DMS 273 treated with DMSO at 0.1 percent for 48 hours (cell line): Measurements from ENCODE around the gene VKORC1L1.
A peak's percentile ranks its signal among the peaks of the same experiment; 100 is the strongest.
"Not testable (repeated sequence)": the region's sequence is repeated elsewhere in the genome, so short reads cannot be mapped to it uniquely, and the experiment has no call there.

Experiments used
- DNase-seq: peaks from one replicate; lab custom pipeline; 2025; lab: John Stamatoyannopoulos, UW

Gene VKORC1L1

DNA sequence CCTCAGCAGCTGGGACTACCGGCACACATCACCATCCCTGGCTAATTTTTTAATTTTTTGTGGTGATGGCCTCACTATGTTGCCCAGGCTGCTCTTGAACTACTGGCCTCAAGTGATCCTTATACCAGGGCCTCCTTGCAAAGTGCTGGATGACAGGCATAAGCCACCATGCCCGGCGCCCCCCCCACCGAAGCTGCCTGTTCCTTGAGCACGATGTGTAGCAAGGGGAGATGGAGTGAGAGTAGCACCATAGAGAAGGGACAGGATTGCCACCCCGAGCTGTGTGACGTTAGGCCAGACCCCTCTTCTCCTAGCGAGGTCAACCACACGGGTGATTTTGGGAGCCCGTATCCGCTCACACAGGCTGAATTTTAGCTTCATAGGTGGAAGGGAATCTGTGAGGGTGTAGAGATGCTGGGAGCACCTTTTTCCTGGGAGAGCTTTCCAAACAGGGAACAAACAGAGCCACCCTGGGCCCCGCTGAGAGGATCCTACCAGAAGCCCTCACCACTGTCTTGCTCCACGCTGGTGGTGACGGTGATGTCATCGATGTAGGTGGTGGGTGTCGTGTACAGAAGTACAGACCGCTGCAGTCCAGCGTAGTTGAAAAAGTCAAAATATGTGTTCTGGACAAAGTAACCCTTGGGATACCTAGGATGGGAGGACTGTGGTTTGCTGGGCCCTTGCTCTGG, 106.2 kb downstream of the VKORC1L1 start:
- no peak for DNase-seq

DNA sequence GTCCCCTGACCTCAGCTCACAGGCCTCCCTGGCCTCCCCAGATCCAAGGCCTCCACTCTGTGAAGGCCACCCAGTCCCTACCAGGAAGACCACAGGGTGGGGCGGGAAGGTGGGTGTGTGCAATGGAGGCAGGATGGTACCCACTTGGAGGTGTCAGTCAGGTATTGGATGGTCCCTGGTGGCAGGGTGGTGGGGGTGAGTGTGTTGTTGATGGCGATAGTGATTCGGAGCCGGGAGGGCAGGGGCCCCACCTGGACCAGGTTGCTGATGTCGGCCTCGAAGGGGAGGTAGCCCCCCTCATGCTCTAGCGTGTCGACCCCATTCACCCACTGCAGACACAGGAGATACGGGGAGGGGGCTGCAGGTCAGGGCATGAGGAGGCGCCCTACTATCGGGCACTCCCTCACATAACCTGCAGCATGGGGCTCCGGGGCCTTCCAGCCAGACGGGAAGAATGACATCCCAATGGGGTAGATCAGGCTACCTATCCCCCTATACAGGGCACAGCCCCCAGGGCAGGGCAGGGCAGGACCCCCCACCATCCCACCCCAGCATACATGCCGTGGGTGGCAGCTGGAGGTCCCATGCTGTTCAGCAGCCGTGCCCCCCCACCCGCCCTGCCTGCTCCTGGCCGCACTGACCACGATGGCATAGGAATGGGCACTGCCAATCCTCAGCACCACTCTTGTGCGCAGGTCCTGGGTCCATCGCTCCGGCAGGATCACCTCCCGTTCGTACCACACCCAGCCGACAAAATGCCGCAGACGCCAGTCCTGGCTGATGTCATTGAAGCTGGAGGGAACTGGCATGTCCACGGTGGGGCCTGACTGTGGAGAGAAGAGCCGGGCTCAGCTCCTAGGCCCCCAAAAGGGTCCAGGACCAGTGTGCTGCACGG, 107.0 kb downstream of the VKORC1L1 start:
- DNase-seq: no peak

DNA sequence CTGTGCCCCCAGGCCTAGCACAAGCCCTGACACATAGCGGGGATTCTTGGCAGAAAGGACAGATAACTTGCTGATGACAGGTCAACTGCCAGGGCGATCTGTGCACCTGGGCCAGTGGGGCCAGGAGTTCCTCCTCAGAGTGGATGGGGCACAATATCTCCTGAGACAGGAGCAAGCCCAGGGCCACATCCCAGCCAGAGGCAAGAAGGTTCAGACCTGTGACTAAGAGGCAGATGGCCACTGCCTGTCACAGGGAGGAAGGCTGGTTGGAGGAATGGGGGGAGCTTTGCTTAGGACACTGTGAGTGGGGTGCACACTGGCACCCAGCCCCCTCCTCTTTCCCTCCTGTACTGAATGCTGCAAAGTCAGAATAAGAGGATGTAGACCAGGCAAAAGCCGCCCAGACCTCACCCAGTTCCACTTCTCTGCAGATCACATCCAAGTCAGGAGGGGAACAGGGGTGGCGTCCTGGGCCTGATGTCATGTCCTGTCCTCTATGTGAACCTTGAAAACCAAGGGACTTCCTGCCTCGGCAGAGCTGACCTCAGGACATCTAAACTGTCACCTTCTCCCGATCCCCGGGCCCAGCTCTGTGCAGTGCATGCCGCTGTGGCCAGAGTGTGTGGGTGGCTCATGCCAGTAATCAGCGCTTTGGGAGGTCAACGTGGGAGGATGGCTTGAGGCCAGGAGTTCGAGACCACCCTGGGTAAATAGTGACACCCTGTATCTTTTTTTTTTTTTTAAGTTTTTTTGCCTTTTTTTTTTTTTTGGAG, 107.8 kb downstream of the VKORC1L1 start:
- no peak for DNase-seq

DNA sequence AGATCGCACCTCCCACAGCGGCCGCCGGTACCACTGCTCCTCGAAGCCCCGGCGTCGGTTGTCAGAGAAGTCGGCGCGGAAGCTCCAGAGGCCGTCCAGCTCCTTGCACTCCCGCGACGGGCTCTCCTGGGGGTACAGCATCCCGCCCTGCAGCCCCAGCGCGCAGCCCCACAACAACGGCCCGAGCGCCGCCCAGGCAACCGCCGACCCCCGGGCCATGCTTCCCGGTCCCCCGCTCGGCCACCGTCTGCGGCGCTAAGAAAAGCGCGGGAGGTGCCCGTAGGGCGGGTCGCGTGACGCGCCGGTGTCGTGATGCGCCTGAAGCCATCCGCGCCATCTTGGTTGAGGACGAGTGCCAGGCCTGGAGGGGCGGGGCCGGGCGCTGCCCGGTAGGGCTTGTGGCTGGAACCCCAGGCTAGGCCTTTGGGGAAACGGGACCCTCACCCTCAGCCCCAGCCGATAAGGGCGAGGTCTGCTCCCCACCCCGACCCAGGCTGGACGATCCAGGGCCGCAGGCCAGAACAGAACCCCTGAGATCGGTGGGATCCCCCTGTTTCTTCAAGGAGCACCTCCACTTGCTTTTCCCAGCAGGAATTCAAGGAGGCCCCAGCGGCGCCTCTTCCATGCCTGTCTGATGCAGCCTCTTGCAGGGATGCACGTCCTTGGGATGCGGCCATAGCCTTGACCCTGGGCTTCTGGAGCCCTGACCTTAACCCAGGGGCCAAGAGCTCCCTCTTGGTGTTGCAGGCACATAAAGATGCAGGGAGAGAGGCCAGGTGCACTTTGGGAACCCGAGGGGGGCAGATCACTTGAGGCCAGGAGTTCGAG, 109.3 kb downstream of the VKORC1L1 start, which contains the start of gene GUSB:
Gene GUSB, minus strand, starts transcription at position 249 of the 828 bp plus-strand sequence. Its CDS starts 30 bp downstream, at position 219.
- peak; percentile 81 for DNase-seq

DNA sequence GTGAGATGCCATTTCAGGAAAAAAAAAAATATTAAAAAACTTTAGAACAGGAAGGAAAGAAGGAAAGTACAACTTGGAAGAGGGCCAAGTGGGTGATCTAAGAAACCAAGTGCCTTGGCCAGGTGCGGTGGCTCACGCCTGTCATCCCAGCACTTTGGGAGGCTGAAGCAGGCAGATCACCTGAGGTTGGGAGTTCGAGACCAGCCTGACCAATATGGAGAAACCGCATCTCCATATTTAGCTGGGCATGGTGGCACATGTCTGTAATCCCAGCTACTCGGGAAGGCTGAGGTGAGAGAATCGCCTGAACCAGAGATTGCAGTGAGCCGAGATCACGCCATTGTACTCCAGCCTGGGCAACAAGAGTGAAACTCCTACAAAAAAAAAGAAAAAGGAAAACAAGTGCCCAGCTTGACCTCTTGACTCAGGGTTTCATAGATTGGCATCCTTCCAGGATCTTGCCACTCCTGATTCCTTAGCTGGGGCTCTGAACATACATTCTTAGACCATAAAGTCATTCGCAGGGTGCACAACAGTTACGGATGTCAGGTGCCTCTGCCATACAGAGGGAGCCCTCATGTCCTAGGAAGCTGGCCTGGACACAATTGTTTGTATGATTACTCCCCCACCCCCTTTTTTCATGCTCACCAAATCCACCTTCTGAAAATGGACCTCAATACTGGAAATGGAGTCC, 111.2 kb downstream of the VKORC1L1 start:
- no peak for DNase-seq

DNA sequence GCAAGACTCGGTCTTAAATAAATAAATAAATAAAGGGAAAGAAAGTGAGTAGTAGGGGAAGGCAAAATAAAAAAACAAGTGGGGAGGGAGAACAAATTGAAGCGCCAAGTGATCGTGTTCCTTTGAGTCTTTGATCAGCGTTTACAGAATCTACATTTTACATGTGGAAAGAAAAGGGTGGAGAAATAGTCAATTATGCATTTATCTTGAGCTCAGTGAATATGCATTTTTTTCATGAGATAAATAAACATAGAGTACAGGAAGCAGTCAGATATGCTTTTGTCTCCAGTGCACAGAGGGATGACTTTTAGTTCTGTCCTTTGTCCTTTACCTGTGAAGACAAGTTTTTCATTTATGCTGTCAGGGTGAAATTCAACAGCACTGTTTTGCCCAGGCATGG, 115.2 kb downstream of the VKORC1L1 start:
- DNase-seq: no peak

GRCh38 chr7:65988503-65988902, 115.6 kb downstream of the VKORC1L1 start:
- DNase-seq: not testable (repeated sequence)

GRCh38 chr7:65989694-65990080, 116.8 kb downstream of the VKORC1L1 start:
- no peak for DNase-seq

DNA sequence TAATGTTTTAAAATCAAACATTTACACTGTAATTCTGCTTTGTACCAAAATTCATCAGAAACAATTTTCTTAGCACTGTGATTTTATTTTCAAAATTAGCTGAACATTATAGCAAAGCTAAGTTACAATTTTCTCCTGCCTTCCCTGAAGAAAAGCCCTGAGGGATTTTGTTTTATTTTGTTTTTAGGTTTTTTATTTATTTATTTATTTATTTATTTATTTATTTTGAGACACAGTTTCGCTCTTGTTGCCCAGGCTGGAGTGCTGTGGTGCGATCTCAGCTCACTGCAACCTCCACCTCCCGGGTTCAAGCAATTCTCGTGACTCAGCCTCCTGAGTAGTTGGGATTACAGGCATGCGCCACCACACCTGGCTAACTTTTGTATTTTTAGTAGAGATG, 119.0 kb downstream of the VKORC1L1 start:
- not testable (repeated sequence) for DNase-seq

- no peak for DNase-seq
Observed at GRCh38 chr7:65992526-65992925, 119.7 kb downstream of the VKORC1L1 start.

DNA sequence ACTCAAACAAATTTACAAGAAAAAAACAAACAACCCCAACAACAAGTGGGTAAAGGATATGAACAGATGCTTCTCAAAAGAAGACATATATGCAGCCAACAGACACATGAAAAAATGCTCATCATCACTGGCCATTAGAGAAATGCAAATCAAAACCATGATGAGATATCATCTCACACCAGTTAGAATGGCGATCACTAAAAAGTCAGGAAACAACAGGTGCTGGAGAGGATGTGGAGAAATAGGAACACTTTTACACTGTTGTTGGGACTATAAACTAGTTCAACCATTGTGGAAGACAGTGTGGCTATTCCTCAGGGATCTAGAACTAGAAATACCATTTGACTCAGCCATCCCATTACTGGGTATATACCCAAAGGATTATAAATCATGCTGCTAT, 122.1 kb downstream of the VKORC1L1 start:
- DNase-seq: not testable (repeated sequence)

DNA sequence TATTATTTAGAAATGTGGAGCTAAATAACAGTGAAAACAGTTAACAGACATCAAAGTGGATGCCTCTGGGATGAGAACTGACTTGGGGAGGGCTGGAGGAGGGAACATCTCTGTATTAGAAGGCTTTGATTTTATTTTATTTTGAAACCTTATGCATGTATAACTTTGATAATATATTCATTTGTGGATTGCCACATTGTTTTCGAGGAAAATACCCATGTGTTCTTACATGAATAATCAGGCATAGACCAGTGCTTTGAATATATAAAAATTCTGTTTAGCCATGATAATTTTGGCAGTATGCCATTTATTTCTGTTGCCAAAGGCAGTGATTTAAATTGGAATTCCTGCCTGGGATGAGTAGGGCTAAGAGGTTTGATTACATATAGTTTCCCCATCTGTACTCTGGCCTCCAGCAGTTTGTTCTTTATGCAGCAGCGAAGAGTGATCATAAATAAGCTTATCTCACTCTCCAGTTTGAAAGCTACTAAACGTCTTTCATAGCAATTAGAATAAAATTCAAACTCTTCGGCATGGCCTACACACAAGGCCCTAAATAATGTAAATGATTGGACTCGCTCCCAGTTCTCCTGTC, 128.0 kb downstream of the VKORC1L1 start:
- not testable (repeated sequence) for DNase-seq

GRCh38 chr7:66005115-66005671, 132.3 kb downstream of the VKORC1L1 start:
- DNase-seq: not testable (repeated sequence)

- no peak for DNase-seq
Observed at GRCh38 chr7:66007232-66007631, 134.4 kb downstream of the VKORC1L1 start.
